H1 (cell line): ENCODE results near the gene OVCH2.

ENCODE experiments used
- ATF3 ChIP-seq: IDR thresholded peaks from 2 replicates; pipeline ENCODE4 v1.6.1; 2011; ENCODE audit warnings: low read depth, mild to moderate bottlenecking, low read length; ENCODE audit not compliant: insufficient read depth
- CBX5 ChIP-seq: fragments of 300-800, 300-1000 bp; sonication (generic); IDR thresholded peaks from 2 replicates; pipeline ENCODE4 v1.7.1; 2016; ENCODE audit warnings: antibody characterized with exemption, low read length, low read depth
- EP300 ChIP-seq, 2 experiments: IDR thresholded peaks; 1 replicate in 1 of 2; 2 replicates in 1 of 2; pipeline ENCODE4 v1.6.1; 2011 to 2012; ENCODE audit warnings: low read depth in 2 of 2, low read length in 2 of 2, mild to moderate bottlenecking in 2 of 2, borderline replicate concordance in 1 of 2, inconsistent platforms in 1 of 2, moderate library complexity in 1 of 2

- TF ChIP-seq EP300 (IDR thresholded peaks at IDR 0.05; ENCODE audit: borderline replicate concordance in 1 of 2, low read depth in 2 of 2, low read length in 2 of 2): no peak
- TF ChIP-seq ATF3: no peak
- no peak for TF ChIP-seq CBX5
Measured at GRCh38 chr11:7677796-7678201, 28.5 kb downstream of the OVCH2 start.
